ENCODE measurements around the gene ANKLE1.

DNA sequence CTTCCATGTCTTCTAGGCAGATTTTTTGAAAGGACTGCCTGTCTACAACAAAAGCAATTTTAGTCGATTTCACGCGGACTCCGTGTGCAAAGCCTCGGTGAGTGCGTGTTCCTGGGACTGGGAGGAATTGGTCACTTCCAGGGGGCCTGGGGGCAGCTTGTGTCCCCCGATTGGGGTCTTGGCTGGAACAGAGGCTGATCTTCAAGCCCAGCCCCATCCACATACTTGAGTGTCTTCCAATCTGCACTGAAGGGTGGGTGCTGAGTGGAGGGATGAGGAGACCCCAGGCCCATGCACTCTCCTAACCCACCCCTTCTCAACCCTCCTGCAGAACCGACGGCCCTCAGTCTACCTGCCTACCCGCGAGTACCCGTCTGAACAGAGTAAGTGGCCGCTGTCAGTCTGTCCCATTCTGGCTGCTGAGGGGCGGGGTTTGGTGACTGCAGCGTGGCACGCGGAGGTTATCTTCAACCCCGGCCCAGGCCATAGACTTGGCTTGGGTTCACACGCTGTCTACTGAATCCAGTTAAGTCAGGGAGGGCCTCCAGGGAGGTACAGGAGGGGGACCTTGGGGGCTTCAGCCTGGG is 32.4 kb downstream of the ANKLE1 start:
- TF ChIP-seq, protein P1, sequence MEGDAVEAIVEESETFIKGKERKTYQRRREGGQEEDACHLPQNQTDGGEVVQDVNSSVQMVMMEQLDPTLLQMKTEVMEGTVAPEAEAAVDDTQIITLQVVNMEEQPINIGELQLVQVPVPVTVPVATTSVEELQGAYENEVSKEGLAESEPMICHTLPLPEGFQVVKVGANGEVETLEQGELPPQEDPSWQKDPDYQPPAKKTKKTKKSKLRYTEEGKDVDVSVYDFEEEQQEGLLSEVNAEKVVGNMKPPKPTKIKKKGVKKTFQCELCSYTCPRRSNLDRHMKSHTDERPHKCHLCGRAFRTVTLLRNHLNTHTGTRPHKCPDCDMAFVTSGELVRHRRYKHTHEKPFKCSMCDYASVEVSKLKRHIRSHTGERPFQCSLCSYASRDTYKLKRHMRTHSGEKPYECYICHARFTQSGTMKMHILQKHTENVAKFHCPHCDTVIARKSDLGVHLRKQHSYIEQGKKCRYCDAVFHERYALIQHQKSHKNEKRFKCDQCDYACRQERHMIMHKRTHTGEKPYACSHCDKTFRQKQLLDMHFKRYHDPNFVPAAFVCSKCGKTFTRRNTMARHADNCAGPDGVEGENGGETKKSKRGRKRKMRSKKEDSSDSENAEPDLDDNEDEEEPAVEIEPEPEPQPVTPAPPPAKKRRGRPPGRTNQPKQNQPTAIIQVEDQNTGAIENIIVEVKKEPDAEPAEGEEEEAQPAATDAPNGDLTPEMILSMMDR (IDR thresholded peaks at IDR 0.05; ENCODE audit: low read depth, low read length, poor library complexity, severe bottlenecking): no peak
- no peak for TF ChIP-seq EZH2phosphoT487 (IDR thresholded peaks at IDR 0.05; ENCODE audit: borderline replicate concordance, low read length)
